NB4 (cell line): ENCODE measurements around the gene SPR.
A peak's percentile ranks its signal among the peaks of the same experiment; 100 is the strongest.

Experiments used
- DNase-seq: peaks from one replicate; pipeline ENCODE4 v3.0.0; 2010; ENCODE audit warnings: low read depth
- H3K4me3 ChIP-seq: one replicate; pipeline ENCODE4 v1.5.1; 2011; ENCODE audit warnings: mild to moderate bottlenecking, low read depth, low read length, moderate library complexity
- CTCF ChIP-seq: IDR thresholded peaks from one replicate; pipeline ENCODE4 v1.5.1; 2012; ENCODE audit warnings: low read depth, low read length
- MYC ChIP-seq: IDR thresholded peaks from 2 replicates; pipeline ENCODE4 v1.6.1; 2011; ENCODE audit warnings: low read depth, low read length
- POLR2A ChIP-seq: IDR thresholded peaks from 2 replicates; pipeline ENCODE4 v1.6.1; 2011; ENCODE audit warnings: mild to moderate bottlenecking; ENCODE audit not compliant: insufficient read length; ENCODE audit errors: extremely low read depth
- TF ChIP-seq, protein P1 (sequence below): IDR thresholded peaks from 2 replicates; pipeline ENCODE4 v1.6.1; 2011; ENCODE audit warnings: low read depth, low read length

The SPR gene

DNA sequence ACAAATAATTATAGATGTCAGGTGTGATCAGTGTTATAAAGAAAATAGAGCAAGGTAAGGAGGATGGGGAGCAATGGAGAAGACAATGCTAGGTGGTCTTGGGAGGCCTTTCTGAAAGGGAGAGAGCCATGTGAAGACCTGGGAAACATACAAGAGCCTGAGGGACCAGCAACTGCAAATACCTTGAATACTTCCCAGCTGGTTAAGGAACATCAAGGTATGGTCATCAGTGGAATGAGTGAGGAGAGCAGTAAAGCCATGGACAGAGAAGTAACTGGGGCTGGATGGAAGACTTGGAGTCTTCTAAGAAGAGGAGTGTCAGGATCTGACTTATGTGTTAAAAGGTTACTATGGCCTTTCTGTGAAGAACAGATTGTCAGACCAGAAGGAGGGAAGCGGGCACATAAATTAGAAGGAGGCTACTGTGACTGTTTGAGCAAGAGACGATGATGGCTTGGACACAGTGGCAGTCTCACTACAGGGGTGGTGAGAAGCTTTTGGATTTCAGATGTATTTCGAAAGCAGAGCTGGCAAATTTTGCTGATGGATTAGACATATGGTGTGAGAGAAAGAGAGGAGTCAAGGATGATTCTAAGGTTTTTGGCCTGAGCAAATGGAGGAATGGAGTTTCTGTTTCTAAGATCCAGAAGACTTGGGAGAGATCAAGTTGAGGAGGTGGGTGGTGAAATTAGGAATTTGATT lies 38.6 kb upstream of the SPR start:
- H3K4me3 ChIP-seq, result no peak overlapping the region
- no peak for DNase-seq
- TF ChIP-seq MYC, result no peak
- TF ChIP-seq CTCF, result no peak
- no peak for TF ChIP-seq POLR2A
- TF ChIP-seq, protein P1, sequence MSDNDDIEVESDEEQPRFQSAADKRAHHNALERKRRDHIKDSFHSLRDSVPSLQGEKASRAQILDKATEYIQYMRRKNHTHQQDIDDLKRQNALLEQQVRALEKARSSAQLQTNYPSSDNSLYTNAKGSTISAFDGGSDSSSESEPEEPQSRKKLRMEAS, result no peak

DNA sequence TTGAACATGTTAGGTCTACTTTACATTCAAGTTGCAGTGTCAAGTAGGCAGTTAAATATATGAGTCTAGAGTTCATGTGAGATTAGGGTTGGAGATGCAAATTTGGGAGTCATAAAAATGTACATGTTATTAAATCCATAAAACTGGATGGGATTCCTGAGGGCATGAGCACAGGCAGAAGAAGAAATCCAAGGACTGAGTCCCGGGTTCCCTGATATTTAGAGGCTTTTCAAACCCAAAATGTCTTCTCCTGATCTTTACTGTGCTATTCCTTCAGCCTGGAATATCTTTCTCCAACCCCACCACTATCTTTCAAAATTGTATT lies 38.1 kb upstream of the SPR start:
- TF ChIP-seq, protein P1, result no peak
- no peak for TF ChIP-seq POLR2A
- TF ChIP-seq MYC, result no peak
- TF ChIP-seq CTCF, result no peak
- no peak for DNase-seq

GRCh38 chr2:72851333-72851732 lies 35.9 kb upstream of the SPR start:
- TF ChIP-seq CTCF, result no peak
- TF ChIP-seq, protein P1, result no peak
- H3K4me3 ChIP-seq, result no peak overlapping the region
- no peak for DNase-seq

More for the DNA sequence above, 38.1 kb upstream of the SPR start:
- no peak overlapping the region for H3K4me3 ChIP-seq

DNA sequence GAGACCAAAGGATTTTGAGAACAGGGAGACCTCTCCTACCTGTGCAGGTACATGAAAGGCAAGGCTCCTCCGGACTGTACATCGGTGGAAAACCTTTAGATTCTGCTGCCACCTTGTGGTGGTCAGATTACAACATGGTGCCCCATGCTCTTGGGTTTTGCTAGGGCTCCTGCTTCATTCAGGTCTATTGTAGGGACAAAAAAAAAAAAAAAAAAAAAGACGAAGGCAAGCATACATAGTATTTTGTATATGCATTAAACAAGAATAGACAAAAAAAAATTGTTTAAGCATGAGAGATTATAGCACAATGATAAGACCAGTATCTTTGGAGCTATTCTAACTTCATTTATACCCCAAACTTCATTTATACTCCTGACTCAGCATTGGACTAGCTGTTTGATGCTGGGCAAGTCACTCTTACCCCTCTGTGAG lies 27.4 kb upstream of the SPR start:
- TF ChIP-seq, protein P1, result no peak
- TF ChIP-seq CTCF, result peak; percentile 66
- peak; percentile 63 for DNase-seq

GRCh38 chr2:72862239-72862988 lies 24.8 kb upstream of the SPR start:
- peak overlapping the region; percentile 6 for H3K4me3 ChIP-seq
- peak; percentile 90 for DNase-seq
- TF ChIP-seq, protein P1, result no peak
- TF ChIP-seq CTCF, result peak; percentile 94

More for the DNA sequence above, 27.4 kb upstream of the SPR start:
- H3K4me3 ChIP-seq, result no peak overlapping the region
